GM18511 (cell line): Measurements from ENCODE around the gene TSR3.

Experiments used
- ATAC-seq: cut with Tn5 transposase; IDR thresholded peaks from one replicate; pipeline ENCODE4 v1.9.1; 2021; ENCODE audit warnings: mild to moderate bottlenecking, moderate library complexity; ENCODE audit not compliant: unreplicated experiment

The TSR3 gene

GRCh38 chr16:1326391-1326790 is 25.3 kb downstream of the TSR3 start:
- no peak for ATAC-seq

DNA sequence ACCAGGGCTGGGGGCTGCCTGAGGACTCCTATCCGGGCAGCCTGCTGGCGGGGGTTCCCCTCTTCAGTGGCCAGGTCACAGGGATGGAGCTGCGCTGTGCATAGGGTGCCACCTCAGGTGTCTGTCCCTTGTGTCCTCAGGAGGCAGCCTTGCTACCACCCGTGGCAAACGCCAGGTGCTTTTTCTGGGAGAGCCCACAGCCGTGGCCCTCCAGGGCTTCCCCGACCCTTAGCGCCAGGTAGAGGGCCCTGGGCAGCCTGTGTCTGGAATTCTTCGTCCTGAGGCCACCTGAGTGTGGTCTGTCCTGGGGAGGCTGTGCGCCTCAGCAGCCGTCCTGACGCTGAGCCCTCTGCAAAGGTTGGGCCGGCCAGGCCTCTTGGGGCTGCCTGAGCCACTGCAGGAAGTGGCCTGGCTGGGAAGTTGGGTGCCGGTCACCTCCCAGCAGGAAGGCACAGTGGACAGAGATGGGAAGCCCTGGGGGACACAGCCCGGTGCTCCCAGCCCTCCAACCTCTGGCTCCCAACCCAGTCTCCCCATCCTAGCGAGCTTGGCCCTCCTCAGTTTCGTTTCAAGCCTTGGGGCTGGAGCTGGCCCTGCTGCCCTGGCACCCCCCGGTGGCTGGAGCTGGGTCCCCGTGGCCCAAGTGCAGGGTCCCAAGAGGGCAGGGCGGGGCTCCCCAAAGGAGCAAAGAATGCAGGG is 25.9 kb downstream of the TSR3 start:
- no peak for ATAC-seq

DNA sequence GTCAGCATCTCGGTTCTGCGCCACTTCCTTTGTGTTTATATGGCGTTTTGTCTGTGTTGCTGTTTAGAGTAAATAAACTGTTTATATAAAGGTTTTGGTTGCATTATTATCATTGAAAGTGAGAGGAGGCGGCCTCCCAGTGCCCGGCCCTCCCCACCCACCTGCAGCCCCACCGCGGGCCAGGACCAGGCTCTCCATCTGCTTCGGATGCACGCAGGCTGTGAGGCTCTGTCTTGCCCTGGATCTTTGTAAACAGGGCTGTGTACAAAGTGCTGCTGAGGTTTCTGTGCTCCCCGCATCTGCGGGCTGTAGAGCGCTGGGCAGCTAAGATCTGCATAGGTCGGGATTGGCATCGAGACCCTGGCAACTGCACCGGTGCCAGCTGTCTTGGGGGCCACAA is 26.4 kb downstream of the TSR3 start:
- ATAC-seq = no peak

DNA sequence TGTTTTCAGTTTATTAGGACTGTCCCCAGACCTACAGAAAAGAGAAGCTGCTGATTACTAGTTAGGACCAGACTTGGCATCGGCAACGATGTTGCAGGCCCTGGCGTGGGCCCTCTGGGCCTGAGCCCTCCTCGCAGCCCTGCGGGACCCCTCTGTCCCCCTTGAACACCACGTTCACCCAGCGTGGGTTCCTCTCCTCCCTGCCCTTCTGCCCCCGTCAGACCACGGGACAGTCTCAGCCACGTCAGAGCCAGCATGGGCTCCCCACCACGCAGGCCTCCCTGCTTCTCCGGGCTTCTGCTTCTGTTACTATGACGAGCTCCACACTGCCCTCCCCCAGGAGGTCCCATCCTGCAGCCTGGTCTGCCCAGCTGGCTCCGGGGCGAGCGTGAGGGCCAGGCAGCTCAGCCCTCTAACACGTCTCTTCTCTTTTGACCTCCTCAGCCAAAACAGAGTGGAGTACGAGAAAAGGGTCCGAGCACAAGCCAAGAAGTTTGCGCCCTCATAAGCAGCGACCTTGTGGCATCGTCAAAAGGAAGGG is 27.3 kb downstream of the TSR3 start:
- no peak for ATAC-seq

- no peak for ATAC-seq
Measured at GRCh38 chr16:1323296-1324239, 28.1 kb downstream of the TSR3 start.

DNA sequence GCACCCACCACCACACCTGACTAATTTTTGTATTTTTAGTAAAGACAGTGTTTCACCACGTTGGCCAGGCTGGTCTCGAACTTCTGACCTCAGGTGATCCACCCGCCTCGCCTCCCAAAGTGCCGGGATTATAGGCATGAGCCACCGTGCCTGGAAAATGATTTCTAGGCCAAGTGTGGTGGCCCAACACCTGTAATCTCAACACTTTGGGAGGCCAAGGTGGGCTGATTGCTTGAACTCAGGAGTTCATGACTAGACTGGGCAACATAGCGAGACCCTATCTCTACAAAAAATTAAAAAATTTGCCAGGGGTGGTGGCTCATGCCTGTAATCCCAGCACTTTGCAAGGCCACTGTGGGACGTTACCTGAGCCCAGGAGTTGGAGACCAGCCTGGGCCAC is 29.3 kb downstream of the TSR3 start:
- no peak for ATAC-seq

- ATAC-seq = no peak
Measured at GRCh38 chr16:1320658-1321240, 30.9 kb downstream of the TSR3 start.

DNA sequence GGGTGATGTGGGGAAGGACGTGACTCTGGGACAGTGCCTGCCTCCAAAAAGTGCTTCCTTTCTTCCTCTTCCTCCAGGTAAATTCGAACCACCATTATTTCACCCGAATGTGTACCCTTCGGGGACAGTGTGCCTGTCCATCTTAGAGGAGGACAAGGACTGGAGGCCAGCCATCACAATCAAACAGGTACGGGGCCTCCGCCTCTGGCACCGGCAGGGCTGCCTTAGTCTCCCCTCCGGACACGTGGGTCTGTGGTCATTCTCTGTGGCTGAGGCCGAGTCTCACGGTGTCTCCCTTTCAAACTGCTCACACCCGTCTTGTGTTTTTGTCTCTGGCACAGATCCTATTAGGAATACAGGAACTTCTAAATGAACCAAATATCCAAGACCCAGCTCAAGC is 31.6 kb downstream of the TSR3 start:
- no peak for ATAC-seq

DNA sequence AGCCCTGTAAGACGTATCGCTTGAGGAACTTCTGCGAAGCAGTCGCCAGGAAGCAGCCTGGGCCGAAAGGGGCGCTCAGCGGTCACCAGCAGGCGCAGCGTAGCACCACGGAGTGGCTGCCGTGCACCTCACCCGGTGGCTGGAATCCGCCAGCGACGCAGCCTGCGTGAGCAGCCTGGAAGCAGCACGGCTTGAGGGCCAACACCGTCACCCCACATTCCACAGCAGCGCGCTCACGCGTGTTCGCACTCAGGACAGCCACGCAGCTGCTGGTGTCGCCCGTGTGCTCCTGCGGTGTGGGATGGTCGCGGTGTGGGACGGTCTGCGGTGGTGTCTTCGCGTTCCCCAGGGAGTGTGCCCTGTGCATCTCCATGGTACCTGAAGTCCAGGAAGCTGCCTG is 32.6 kb downstream of the TSR3 start:
- ATAC-seq = no peak

GRCh38 chr16:1318268-1318545 is 33.5 kb downstream of the TSR3 start:
- ATAC-seq = no peak

GRCh38 chr16:1317479-1318267 is 34.0 kb downstream of the TSR3 start:
- no peak for ATAC-seq

- ATAC-seq = no peak
Measured at GRCh38 chr16:1316033-1316405, 35.7 kb downstream of the TSR3 start.

GRCh38 chr16:1315081-1316032 is 36.3 kb downstream of the TSR3 start:
- no peak for ATAC-seq

GRCh38 chr16:1314399-1315068 is 37.1 kb downstream of the TSR3 start:
- ATAC-seq = no peak

- ATAC-seq = no peak
Measured at GRCh38 chr16:1313721-1314369, 37.8 kb downstream of the TSR3 start.

DNA sequence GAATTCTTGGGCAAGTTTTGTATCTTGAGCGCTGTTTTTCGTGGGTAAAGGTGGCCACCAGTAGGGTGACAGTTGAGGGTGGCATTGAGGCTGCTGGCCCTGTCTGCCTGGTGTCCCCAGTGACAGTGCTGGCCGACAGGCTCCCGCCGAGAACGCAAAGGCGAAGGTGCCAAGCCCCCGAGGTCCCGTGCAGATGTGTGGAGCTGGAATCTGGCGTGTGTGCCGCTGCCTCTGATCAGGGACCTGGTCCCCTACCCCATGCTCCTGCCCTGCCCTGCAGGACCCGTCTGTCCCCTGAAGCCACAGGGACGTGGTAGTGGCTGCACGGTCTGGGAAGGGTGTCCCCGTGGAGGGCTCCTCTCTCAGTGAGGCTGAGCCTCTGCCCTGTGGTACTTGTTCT is 38.8 kb downstream of the TSR3 start:
- ATAC-seq = no peak

GRCh38 chr16:1312467-1312816 is 39.2 kb downstream of the TSR3 start:
- ATAC-seq = no peak

- ATAC-seq = no peak
Measured at GRCh38 chr16:1311738-1312466, 39.8 kb downstream of the TSR3 start.
